ENCODE measurements around the gene DAZ1.
"Not testable (repeated sequence)": the region's sequence is repeated elsewhere in the genome, so short reads cannot be mapped to it uniquely, and the experiment has no call there.

Gene DAZ1

GRCh38 chrY:23198908-23199307 lies at the start of gene DAZ1:
TSS of gene DAZ1 (minus strand) at chrY:23199008. CDS start at chrY:23198800, 208 bp downstream.
- not testable (repeated sequence) for DNase-seq (ENCODE audit: low read depth)

GRCh38 chrY:23219233-23219632 lies 20.4 kb upstream of the DAZ1 start, which contains the start of gene DAZ2:
TSS of gene DAZ2 (plus strand) at chrY:23219533. CDS start at chrY:23219741, 208 bp downstream.
- DNase-seq (ENCODE audit: low read depth) = not testable (repeated sequence)

DNA sequence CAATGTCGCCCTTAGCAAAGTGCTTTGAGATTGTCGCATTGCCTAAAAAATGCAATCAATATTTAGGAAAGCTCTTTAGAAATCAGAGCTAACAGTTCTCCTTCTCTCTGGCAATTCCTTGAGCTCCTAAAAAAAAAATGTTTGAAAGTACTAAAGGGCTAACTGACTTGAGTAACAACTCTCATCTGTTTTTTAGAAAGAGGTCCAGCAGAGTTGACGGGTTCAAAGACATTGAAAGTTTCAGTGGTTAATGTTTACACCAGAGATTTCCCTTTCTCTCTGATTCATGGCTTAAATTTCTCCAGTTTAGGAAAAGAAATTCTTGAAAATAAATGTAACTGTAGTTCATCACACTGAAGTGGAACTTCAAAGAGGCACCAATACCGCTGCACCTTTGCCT lies 11.9 kb upstream of the DAZ1 start:
- not testable (repeated sequence) for DNase-seq (ENCODE audit: low read depth)

- DNase-seq (ENCODE audit: low read depth) = not testable (repeated sequence)
Measured at GRCh38 chrY:23209802-23210495, 11.1 kb upstream of the DAZ1 start.

DNA sequence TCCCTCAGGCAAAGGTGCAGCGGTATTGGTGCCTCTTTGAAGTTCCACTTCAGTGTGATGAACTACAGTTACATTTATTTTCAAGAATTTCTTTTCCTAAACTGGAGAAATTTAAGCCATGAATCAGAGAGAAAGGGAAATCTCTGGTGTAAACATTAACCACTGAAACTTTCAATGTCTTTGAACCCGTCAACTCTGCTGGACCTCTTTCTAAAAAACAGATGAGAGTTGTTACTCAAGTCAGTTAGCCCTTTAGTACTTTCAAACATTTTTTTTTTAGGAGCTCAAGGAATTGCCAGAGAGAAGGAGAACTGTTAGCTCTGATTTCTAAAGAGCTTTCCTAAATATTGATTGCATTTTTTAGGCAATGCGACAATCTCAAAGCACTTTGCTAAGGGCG lies 8.6 kb upstream of the DAZ1 start:
- not testable (repeated sequence) for DNase-seq (ENCODE audit: low read depth)

Data from activated T-cell treated with anti-CD3 and anti-CD28 coated beads for 24 hours (primary cell).